ENCODE data around the gene RALGPS1.

RALGPS1 gene

DNA sequence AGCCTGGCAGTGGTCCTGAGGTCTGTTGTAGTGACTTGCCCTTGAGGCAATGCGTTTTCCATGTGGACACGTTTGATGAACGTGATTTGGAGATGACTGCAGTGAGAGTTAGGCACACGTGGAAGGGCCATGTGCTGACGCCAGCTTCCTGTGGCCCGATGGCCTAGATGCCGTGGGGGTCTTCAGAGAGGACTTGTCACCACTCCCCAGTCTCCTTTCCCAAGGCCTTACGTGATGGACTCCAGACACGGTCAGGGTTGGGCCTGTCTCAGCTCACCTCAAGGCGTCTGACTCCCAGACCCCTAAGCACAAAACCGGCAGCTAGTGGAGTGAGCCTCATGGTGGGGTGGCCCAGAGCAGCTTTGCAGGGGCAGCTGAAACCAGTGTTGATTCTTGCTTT, 115.0 kb downstream of the RALGPS1 start:
- no peak overlapping the region for H3K4me3 Mint-ChIP-seq
- no peaks in the 10 kb centered on the region for H3K4me1 Mint-ChIP-seq

DNA sequence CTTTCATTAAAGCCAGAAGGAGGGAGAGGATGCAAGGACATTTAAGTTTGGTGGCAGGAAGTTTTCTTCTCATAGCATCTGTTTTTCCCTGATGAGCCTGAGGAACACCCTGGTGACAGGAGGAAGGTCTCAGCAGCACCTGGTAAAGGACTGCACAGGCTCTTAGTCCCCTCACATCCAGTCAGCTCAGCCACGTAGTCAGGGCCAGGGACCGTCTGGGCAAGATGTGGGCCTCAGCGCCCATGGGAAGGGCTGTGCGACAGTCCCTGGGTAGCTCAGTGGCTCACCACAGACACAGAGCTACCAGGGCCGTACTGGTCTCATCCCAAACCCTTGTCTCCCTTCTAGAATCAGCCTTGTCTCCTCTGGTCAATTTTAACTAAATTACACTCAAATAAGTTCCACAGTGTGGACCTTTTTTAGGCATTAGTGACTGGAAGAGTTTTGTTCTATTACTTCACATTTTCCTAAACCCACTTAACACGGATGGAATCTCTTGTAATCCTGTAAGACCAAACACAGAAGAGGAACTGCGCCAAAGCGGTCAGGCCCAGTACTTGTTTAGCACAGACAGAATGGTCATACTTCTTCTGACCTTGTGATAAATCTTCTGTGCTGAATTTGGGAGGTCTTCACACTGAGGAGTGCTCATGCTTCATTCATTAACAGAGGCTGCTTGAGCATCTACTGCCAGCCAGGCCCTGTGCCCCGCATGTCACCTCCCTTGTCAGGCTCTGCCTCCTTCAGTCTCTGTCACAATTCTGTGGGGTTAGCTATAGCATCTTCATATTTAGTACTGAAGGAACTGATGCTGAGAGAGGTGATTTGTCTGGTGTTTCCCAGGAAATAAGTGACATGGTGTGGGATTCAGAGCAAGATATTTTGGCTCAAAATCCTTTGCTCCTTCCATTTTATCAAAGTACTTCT, 116.5 kb downstream of the RALGPS1 start:
- Mint-ChIP-seq H3K4me3 (no peak overlapping the region), H3K27ac (ENCODE audit: low read depth) (no peak overlapping the region), H3K27me3 (no peaks in the 10 kb centered on the region), H3K36me3 (ENCODE audit: insufficient read depth) (no peaks in the 10 kb centered on the region), H3K9me3 (no peaks in the 10 kb centered on the region), H3K4me1 (no peaks in the 10 kb centered on the region)
- ATAC-seq (replicated peaks; ENCODE audit: extremely low read depth, poor library complexity, severe bottlenecking) = no peak
- DNase-seq (ENCODE audit: low spot score in 2 of 2) = no peak

More for the DNA sequence above, 115.0 kb downstream of the RALGPS1 start:
- Mint-ChIP-seq H3K27me3 (no peaks in the 10 kb centered on the region), H3K36me3 (ENCODE audit: insufficient read depth) (no peaks in the 10 kb centered on the region), H3K27ac (ENCODE audit: low read depth) (no peak overlapping the region), H3K9me3 (no peaks in the 10 kb centered on the region)
- DNase-seq (ENCODE audit: low spot score in 2 of 2) (no peak), ATAC-seq (replicated peaks; ENCODE audit: extremely low read depth, poor library complexity, severe bottlenecking) (no peak)

DNA sequence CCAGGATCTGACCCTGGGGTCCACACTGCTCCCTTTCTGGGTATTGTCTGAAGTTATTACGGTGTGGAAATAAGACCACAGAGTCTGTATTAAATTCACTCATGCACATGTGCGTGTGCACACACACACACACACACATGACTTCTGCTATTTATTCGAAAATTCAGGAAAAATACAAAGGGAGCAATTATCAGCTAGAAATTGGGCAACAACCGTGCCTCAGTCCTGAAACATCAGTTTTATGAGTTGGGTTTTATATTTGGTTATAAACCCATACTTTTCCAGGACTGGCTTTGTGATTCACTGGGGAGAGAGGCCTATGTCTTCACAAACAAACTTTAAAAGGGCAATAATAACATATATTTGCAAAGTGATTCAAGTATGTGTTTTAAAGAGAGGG, 117.7 kb downstream of the RALGPS1 start:
- no peak for ATAC-seq (replicated peaks; ENCODE audit: extremely low read depth, poor library complexity, severe bottlenecking)
- Mint-ChIP-seq H3K4me1 (no peaks in the 10 kb centered on the region), H3K4me3 (no peak overlapping the region), H3K36me3 (ENCODE audit: insufficient read depth) (no peaks in the 10 kb centered on the region), H3K9me3 (no peaks in the 10 kb centered on the region), H3K27ac (ENCODE audit: low read depth) (no peak overlapping the region), H3K27me3 (no peaks in the 10 kb centered on the region)
- DNase-seq (ENCODE audit: low spot score in 2 of 2) = no peak

DNA sequence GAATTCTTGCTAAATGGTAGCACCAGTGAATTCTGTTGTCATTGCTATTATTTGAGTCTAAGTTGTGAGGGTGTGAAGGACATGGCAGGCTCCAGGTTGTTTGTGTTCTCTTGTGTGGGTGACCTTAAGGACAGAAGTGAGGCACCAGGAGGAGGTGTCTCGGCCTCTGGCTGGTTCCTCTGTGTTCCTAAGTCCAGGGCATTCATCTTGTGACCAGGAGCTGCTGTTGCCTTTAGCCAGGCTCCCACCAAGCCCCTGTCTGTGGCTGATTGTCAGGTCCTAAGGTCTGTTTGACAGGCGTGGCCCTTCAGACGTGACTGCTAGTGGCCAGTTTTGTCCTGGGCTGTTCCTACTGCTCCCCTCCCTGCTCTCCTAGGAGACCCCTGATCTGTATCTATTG, 118.5 kb downstream of the RALGPS1 start:
- no peaks in the 10 kb centered on the region for H3K27me3 Mint-ChIP-seq
- H3K4me1 Mint-ChIP-seq = no peaks in the 10 kb centered on the region
- DNase-seq (ENCODE audit: low spot score in 2 of 2) (no peak), ATAC-seq (replicated peaks; ENCODE audit: extremely low read depth, poor library complexity, severe bottlenecking) (no peak)
- H3K9me3 Mint-ChIP-seq = no peaks in the 10 kb centered on the region
- H3K36me3 Mint-ChIP-seq (ENCODE audit: insufficient read depth) = no peaks in the 10 kb centered on the region
- no peak overlapping the region for H3K4me3 Mint-ChIP-seq
- H3K27ac Mint-ChIP-seq (ENCODE audit: low read depth) = no peak overlapping the region

DNA sequence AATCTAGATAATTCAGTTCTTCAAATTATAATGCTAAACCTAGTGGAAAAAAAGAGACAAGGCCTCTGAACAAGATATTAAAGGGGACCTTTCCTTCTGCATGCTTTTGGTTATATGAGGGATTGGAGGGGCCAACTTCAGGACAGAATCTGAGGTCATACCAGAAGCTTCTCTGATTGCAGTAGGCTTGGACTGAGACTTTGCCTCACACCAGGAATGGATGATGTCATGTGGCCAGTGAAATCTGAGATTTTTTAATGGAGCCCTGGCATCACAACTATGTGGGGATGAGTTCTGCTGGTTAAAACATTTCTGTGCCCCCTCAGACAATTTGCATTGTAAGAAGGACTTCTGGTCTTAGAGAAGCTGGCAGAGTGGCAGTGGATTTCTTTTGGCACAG, 119.2 kb downstream of the RALGPS1 start:
- Mint-ChIP-seq H3K4me3 (no peak overlapping the region), H3K9me3 (no peaks in the 10 kb centered on the region)
- ATAC-seq (replicated peaks; ENCODE audit: extremely low read depth, poor library complexity, severe bottlenecking) = no peak

DNA sequence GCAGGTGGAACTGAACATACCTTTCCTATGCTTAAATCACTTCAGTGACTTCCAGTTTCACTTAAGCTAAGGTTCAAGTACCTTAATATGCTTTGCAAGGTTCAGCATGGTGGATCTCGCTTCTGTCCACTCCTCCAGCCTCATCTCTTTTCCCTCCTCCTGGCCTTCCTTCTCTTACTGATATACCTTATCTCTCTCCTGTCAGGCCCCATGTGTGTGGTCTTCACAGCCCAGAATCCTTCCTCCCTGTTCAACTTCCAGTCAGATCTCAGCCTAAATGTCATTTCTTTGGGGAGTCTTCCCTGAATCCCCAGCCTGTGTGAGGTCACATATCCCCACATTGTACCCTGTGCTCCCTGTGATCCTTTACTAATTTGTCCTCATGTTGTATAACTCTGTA, 120.1 kb downstream of the RALGPS1 start:
- H3K4me1 Mint-ChIP-seq = no peaks in the 10 kb centered on the region
- no peak overlapping the region for H3K27ac Mint-ChIP-seq (ENCODE audit: low read depth)

More for the DNA sequence above, 119.2 kb downstream of the RALGPS1 start:
- no peak overlapping the region for H3K27ac Mint-ChIP-seq (ENCODE audit: low read depth)
- H3K36me3 Mint-ChIP-seq (ENCODE audit: insufficient read depth) = no peaks in the 10 kb centered on the region
- H3K4me1 Mint-ChIP-seq = no peaks in the 10 kb centered on the region
- DNase-seq (ENCODE audit: low spot score in 2 of 2) = no peak
- H3K27me3 Mint-ChIP-seq = no peaks in the 10 kb centered on the region

DNA sequence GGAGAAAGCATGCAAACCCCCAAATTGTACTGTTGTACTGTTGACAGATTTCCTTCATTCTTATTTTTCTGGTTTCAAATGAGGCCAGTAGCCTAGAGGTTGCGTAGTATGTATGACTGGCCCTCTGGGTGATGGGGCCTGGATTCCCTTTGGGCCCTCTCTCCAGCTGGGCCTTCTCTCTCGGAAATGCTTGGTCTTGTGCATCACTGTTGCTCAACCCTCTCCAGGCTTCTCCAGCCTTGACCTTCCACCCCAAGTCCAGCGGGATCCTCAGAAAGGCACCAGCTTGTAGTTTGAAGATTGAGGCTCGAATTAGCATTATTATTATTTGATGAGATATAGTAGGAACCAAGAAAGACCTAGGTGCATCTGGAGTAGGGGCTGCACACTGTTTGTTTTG, 120.8 kb downstream of the RALGPS1 start:
- DNase-seq (ENCODE audit: low spot score in 2 of 2) (no peak), ATAC-seq (replicated peaks; ENCODE audit: extremely low read depth, poor library complexity, severe bottlenecking) (no peak)
- Mint-ChIP-seq H3K4me1 (no peaks in the 10 kb centered on the region), H3K4me3 (no peak overlapping the region), H3K9me3 (no peaks in the 10 kb centered on the region), H3K27me3 (no peaks in the 10 kb centered on the region), H3K36me3 (ENCODE audit: insufficient read depth) (no peaks in the 10 kb centered on the region), H3K27ac (ENCODE audit: low read depth) (no peak overlapping the region)

More for the DNA sequence above, 120.1 kb downstream of the RALGPS1 start:
- DNase-seq (ENCODE audit: low spot score in 2 of 2) = no peak
- no peaks in the 10 kb centered on the region for H3K9me3 Mint-ChIP-seq
- no peak overlapping the region for H3K4me3 Mint-ChIP-seq
- H3K27me3 Mint-ChIP-seq = no peaks in the 10 kb centered on the region
- no peaks in the 10 kb centered on the region for H3K36me3 Mint-ChIP-seq (ENCODE audit: insufficient read depth)
- no peak for ATAC-seq (replicated peaks; ENCODE audit: extremely low read depth, poor library complexity, severe bottlenecking)

DNA sequence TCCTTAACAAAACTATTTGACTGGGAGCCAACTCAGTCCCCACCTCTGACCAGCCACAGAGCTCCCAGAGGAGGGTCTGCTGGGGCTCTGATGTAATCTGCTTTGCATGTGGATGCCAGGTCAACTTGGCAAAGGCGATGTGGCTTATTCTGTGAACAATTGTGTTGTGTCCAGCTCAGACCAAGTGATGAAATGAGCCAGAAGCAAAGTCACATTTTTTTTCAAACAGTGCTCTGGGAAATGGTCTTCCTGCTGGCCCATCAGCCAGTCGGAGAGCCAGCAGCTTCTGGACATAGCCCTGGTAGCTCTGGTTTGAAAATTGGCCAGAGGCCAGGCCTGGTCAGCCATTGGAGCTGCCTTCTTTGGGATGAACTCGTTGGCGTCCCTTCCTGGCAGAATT, 121.4 kb downstream of the RALGPS1 start:
- H3K27me3 Mint-ChIP-seq = no peaks in the 10 kb centered on the region
- no peak overlapping the region for H3K4me3 Mint-ChIP-seq
- DNase-seq (ENCODE audit: low spot score in 2 of 2) = no peak
- H3K27ac Mint-ChIP-seq (ENCODE audit: low read depth) = no peak overlapping the region
- H3K4me1 Mint-ChIP-seq = no peaks in the 10 kb centered on the region
- H3K9me3 Mint-ChIP-seq = no peaks in the 10 kb centered on the region
- no peak for ATAC-seq (replicated peaks; ENCODE audit: extremely low read depth, poor library complexity, severe bottlenecking)
- no peaks in the 10 kb centered on the region for H3K36me3 Mint-ChIP-seq (ENCODE audit: insufficient read depth)

DNA sequence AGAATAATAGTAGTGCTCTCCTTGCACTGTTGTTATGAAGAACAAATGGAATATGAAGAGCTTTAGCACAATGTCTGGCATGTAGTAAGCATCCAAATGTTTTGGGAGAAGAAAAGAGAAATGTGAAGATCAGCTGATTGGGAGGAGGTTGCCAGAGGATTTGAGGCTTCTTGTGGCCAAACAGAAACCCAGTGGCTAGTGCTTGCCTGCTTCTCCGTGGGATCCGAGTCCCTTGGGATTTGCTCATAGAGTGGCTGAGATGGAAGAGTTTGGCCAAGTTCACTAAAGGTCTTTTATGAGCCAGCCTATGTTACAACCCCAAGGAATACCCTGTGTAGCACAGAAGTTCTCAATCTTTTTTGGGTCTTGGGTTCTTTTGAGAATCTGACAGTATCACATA, 121.9 kb downstream of the RALGPS1 start:
- H3K4me1 Mint-ChIP-seq = no peaks in the 10 kb centered on the region

DNA sequence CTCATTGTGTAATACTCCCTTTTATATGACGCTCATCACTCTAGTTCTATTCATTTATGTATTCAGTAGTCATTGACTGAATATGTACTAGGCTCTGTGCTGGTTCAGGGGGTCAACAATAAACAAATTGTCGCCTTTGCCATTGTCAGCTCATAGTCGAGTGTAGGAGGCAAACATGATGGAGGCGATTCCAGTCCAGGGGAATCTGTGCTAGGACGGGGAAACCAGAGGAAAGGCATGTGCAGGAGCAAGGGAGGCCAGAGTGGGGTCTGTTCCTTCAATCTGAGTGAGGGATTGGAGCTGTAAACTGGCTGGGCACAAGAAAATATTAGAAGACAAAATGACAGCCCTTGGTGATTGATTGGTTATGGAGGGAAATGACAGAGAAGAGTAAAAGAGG, 123.9 kb downstream of the RALGPS1 start:
- H3K4me1 Mint-ChIP-seq = no peaks in the 10 kb centered on the region
- DNase-seq (ENCODE audit: low spot score in 2 of 2) (no peak), ATAC-seq (replicated peaks; ENCODE audit: extremely low read depth, poor library complexity, severe bottlenecking) (no peak)
- H3K36me3 Mint-ChIP-seq (ENCODE audit: insufficient read depth) = no peaks in the 10 kb centered on the region
- no peak overlapping the region for H3K27ac Mint-ChIP-seq (ENCODE audit: low read depth)
- no peaks in the 10 kb centered on the region for H3K27me3 Mint-ChIP-seq
- H3K9me3 Mint-ChIP-seq = no peaks in the 10 kb centered on the region
- no peak overlapping the region for H3K4me3 Mint-ChIP-seq

More for the DNA sequence above, 121.9 kb downstream of the RALGPS1 start:
- H3K27me3 Mint-ChIP-seq = no peaks in the 10 kb centered on the region
- H3K36me3 Mint-ChIP-seq (ENCODE audit: insufficient read depth) = no peaks in the 10 kb centered on the region
- H3K27ac Mint-ChIP-seq (ENCODE audit: low read depth) = no peak overlapping the region
- DNase-seq (ENCODE audit: low spot score in 2 of 2) (no peak), ATAC-seq (replicated peaks; ENCODE audit: extremely low read depth, poor library complexity, severe bottlenecking) (no peak)
- H3K9me3 Mint-ChIP-seq = no peaks in the 10 kb centered on the region
- H3K4me3 Mint-ChIP-seq = no peak overlapping the region

DNA sequence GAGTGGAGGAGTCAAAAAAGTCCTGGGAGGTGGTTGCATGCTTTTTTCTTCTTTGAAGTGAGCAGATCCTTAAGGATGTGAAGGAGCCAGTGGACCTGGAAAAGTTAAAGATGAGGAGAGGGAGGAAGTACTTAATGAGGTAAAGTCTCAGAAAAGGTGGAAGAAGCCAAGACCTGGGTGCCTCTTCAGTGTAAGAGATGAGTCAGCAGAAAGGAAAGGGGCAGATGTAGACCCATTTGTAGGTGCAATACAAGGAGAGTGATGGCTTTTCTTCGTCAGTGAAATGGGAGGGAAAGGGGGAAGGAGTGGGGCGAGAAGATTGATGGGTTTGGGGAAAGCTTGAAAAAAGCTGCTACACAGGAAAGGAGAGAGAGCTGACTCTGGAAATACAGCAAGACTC, 124.9 kb downstream of the RALGPS1 start:
- no peaks in the 10 kb centered on the region for H3K4me1 Mint-ChIP-seq
- ATAC-seq (replicated peaks; ENCODE audit: extremely low read depth, poor library complexity, severe bottlenecking) = no peak
- no peak overlapping the region for H3K27ac Mint-ChIP-seq (ENCODE audit: low read depth)
- H3K9me3 Mint-ChIP-seq = no peaks in the 10 kb centered on the region
- no peak overlapping the region for H3K4me3 Mint-ChIP-seq
- no peaks in the 10 kb centered on the region for H3K27me3 Mint-ChIP-seq
- H3K36me3 Mint-ChIP-seq (ENCODE audit: insufficient read depth) = no peaks in the 10 kb centered on the region
- no peak for DNase-seq (ENCODE audit: low spot score in 2 of 2)

DNA sequence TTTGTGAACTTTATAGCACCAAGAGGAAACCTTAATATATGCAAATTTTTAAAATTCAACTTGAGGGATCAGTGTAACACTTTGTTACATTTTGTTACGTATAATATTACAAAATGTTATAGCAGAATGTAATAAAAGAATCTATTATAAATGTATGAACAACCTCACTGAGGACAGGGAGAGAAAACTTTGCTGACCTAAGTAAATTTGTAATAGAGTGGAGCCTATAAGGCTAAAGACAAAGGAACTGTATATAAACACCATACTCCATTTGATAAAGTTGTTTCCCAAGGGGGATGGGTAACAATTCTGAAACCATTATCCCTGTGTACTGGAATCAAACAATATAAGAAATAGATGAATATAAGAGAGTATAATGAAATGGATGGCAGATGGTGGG, 130.6 kb downstream of the RALGPS1 start:
- DNase-seq (ENCODE audit: low spot score in 2 of 2) (no peak), ATAC-seq (replicated peaks; ENCODE audit: extremely low read depth, poor library complexity, severe bottlenecking) (no peak)
- Mint-ChIP-seq H3K4me1 (peaks cover 24% of the 10 kb centered on the region), H3K9me3 (no peaks in the 10 kb centered on the region), H3K27me3 (no peaks in the 10 kb centered on the region), H3K27ac (ENCODE audit: low read depth) (no peak overlapping the region), H3K4me3 (no peak overlapping the region), H3K36me3 (ENCODE audit: insufficient read depth) (no peaks in the 10 kb centered on the region)

DNA sequence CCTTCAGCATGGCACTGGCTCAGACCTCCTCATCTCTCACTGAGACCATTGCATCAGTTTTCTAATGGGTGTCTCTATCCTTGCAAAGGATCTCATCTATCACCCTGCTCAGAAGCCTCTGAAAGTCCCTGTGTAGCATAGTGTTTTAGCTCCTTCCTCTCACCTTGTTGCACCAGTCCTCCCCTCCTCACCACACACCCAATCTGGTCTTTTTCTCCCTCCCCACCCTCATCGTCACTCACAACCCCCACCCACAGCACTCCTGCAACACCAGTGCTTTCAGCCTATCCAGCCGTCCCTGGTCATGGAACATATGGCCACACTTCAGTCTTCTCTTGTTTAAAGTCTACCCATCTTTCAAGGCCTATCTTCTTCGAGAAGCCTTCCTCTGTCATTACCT, 133.4 kb downstream of the RALGPS1 start:
- Mint-ChIP-seq H3K4me1 (peaks cover 32% of the 10 kb centered on the region), H3K36me3 (ENCODE audit: insufficient read depth) (no peaks in the 10 kb centered on the region), H3K27ac (ENCODE audit: low read depth) (peak overlapping the region; percentile 16), H3K9me3 (no peaks in the 10 kb centered on the region), H3K27me3 (no peaks in the 10 kb centered on the region), H3K4me3 (peak overlapping the region; percentile 12)
- DNase-seq (ENCODE audit: low spot score in 2 of 2) (no peak), ATAC-seq (replicated peaks; ENCODE audit: extremely low read depth, poor library complexity, severe bottlenecking) (no peak)

Data from central memory CD8-positive, alpha-beta T cell (primary cell).